Fibroblast of skin of back (primary cell): ENCODE measurements around the gene PRKAG2. TPM values are rescaled to one million over a fixed set of nuclear protein-coding genes. Genes with fewer than 3 reads are reported as not detected.
A peak's percentile ranks its signal among the peaks of the same experiment; 100 is the strongest.
"Not testable (repeated sequence)": the region's sequence is repeated elsewhere in the genome, so short reads cannot be mapped to it uniquely, and the experiment has no call there.

Experiments used
- DNase-seq: peaks from one replicate; pipeline ENCODE4 v3.0.0-alpha.2; 2013
- polyA plus RNA-seq, 2 experiments: library from polyadenylated mRNA; unstranded; fragments of 120-200 nt; gene quantifications; one replicate each; pipeline ENCODE4 v1.2.1, GENCODE V29; 2013; ENCODE audit not compliant: insufficient read length in 2 of 2

PRKAG2 gene
- 43.1 TPM for polyA plus RNA-seq (2013, experiment 1 of 2; ENCODE audit: insufficient read length)
- 68.9 TPM for polyA plus RNA-seq (2013, experiment 2 of 2; ENCODE audit: insufficient read length)

- no peak for DNase-seq
Measured at GRCh38 chr7:151876899-151877777, at the start of gene PRKAG2. TSS of gene PRKAG2 (minus strand) at chr7:151877115. CDS start at chr7:151876620, 495 bp downstream.

- no peak for DNase-seq
Measured at GRCh38 chr7:151926336-151926712, 49.4 kb upstream of the PRKAG2 start.

GRCh38 chr7:151925446-151926335, 48.8 kb upstream of the PRKAG2 start:
- DNase-seq = peak; percentile 8

GRCh38 chr7:151924508-151924907, 47.6 kb upstream of the PRKAG2 start:
- no peak for DNase-seq

- no peak for DNase-seq
Measured at GRCh38 chr7:151924001-151924400, 47.1 kb upstream of the PRKAG2 start.

- DNase-seq = no peak
Measured at GRCh38 chr7:151923097-151923876, 46.4 kb upstream of the PRKAG2 start.

- no peak for DNase-seq
Measured at GRCh38 chr7:151921451-151921850, 44.5 kb upstream of the PRKAG2 start.

- DNase-seq = no peak
Measured at GRCh38 chr7:151920488-151920887, 43.6 kb upstream of the PRKAG2 start.

GRCh38 chr7:151919595-151919994, 42.7 kb upstream of the PRKAG2 start:
- no peak for DNase-seq

GRCh38 chr7:151918510-151918843, 41.6 kb upstream of the PRKAG2 start:
- DNase-seq = no peak

- no peak for DNase-seq
Measured at GRCh38 chr7:151917791-151918509, 41.0 kb upstream of the PRKAG2 start.

GRCh38 chr7:151914051-151914450, 37.1 kb upstream of the PRKAG2 start:
- DNase-seq = no peak

- DNase-seq = not testable (repeated sequence)
Measured at GRCh38 chr7:151910655-151911054, 33.7 kb upstream of the PRKAG2 start.

GRCh38 chr7:151907115-151907514, 30.2 kb upstream of the PRKAG2 start:
- not testable (repeated sequence) for DNase-seq

- no peak for DNase-seq
Measured at GRCh38 chr7:151905766-151906165, 28.9 kb upstream of the PRKAG2 start.

GRCh38 chr7:151905353-151905752, 28.4 kb upstream of the PRKAG2 start:
- no peak for DNase-seq

GRCh38 chr7:151904270-151904669, 27.4 kb upstream of the PRKAG2 start:
- DNase-seq = no peak

GRCh38 chr7:151903249-151904032, 26.5 kb upstream of the PRKAG2 start:
- no peak for DNase-seq

GRCh38 chr7:151902311-151902710, 25.4 kb upstream of the PRKAG2 start:
- DNase-seq = no peak

- DNase-seq = no peak
Measured at GRCh38 chr7:151901828-151902227, 24.9 kb upstream of the PRKAG2 start.
